ENCODE results near the gene TAS2R16. TPM values are rescaled to one million over a fixed set of nuclear protein-coding genes. Genes with fewer than 3 reads are reported as not detected.

The TAS2R16 gene
- polyA plus RNA-seq, 1 donor from 2014 or later = not detected

GRCh38 chr7:123030631-123031030 is 35.1 kb upstream of the TAS2R16 start:
- H3F3A ChIP-seq (ENCODE audit: insufficient read depth, low read length, poor library complexity, severe bottlenecking) = no peaks in the 10 kb centered on the region
- no peak overlapping the region for H2AFZ ChIP-seq (ENCODE audit: low read depth, low read length)
- no peaks in the 10 kb centered on the region for H3K27me3 ChIP-seq (ENCODE audit: insufficient read depth, low read depth, low read length)
- TF ChIP-seq EP300 (conservative IDR thresholded peaks at IDR 0.05; ENCODE audit: poor library complexity, severe bottlenecking) (no peak), REST (IDR thresholded peaks at IDR 0.05; ENCODE audit: borderline replicate concordance) (no peak), MXI1 (conservative IDR thresholded peaks at IDR 0.05; ENCODE audit: poor library complexity, severe bottlenecking) (no peak), SMC3 (conservative IDR thresholded peaks at IDR 0.05; ENCODE audit: poor library complexity) (no peak), TAF1 (IDR thresholded peaks at IDR 0.05; ENCODE audit: low read depth) (no peak)
- H3K36me3 ChIP-seq (ENCODE audit: insufficient read depth, low read length) = no peaks in the 10 kb centered on the region
- no peak overlapping the region for H3K9ac ChIP-seq (ENCODE audit: low read length)
- H3K9me3 ChIP-seq (ENCODE audit: low read length) = no peaks in the 10 kb centered on the region
- no peak overlapping the region for H3K4me3 ChIP-seq (ENCODE audit: low read length)
- H3K79me2 ChIP-seq (replicated peaks; ENCODE audit: insufficient read depth, low read length) = no peaks in the 10 kb centered on the region
- H3K9me2 ChIP-seq (ENCODE audit: insufficient read depth, low read length) = no peaks in the 10 kb centered on the region
- no peak overlapping the region for H3K27ac ChIP-seq (ENCODE audit: low read length)
- H4K20me1 ChIP-seq (ENCODE audit: insufficient read depth) = no peaks in the 10 kb centered on the region
- H3K4me2 ChIP-seq (ENCODE audit: low read length) = no peak overlapping the region

- Histone ChIP-seq H3K9me2 (ENCODE audit: insufficient read depth, low read length) (no peaks in the 10 kb centered on the region), H3K9ac (ENCODE audit: low read length) (no peak overlapping the region), H3K4me2 (ENCODE audit: low read length) (no peak overlapping the region), H3K36me3 (ENCODE audit: insufficient read depth, low read length) (no peaks in the 10 kb centered on the region), H4K20me1 (ENCODE audit: insufficient read depth) (no peaks in the 10 kb centered on the region), H2AFZ (ENCODE audit: low read depth, low read length) (no peak overlapping the region), H3K27me3 (ENCODE audit: insufficient read depth, low read depth, low read length) (no peaks in the 10 kb centered on the region), H3K4me3 (ENCODE audit: low read length) (no peak overlapping the region), H3F3A (ENCODE audit: insufficient read depth, low read length, poor library complexity, severe bottlenecking) (no peaks in the 10 kb centered on the region), H3K79me2 (replicated peaks; ENCODE audit: insufficient read depth, low read length) (no peaks in the 10 kb centered on the region), H3K27ac (ENCODE audit: low read length) (peak overlapping the region; percentile 1), H3K9me3 (ENCODE audit: low read length) (no peaks in the 10 kb centered on the region)
- TF ChIP-seq CTCF (IDR thresholded peaks at IDR 0.05; ENCODE audit: poor library complexity, severe bottlenecking) (no peak), SMC3 (conservative IDR thresholded peaks at IDR 0.05; ENCODE audit: poor library complexity) (no peak), EP300 (conservative IDR thresholded peaks at IDR 0.05; ENCODE audit: poor library complexity, severe bottlenecking) (no peak), MXI1 (conservative IDR thresholded peaks at IDR 0.05; ENCODE audit: poor library complexity, severe bottlenecking) (no peak), TAF1 (IDR thresholded peaks at IDR 0.05; ENCODE audit: low read depth) (no peak), RAD21 (conservative IDR thresholded peaks at IDR 0.05) (no peak), EZH2 (IDR thresholded peaks at IDR 0.05; ENCODE audit: borderline replicate concordance, insufficient read depth, low read length, poor library complexity, severe bottlenecking) (no peak), REST (IDR thresholded peaks at IDR 0.05; ENCODE audit: borderline replicate concordance) (no peak), POLR2AphosphoS5 (IDR thresholded peaks at IDR 0.05) (no peak)
Measured at GRCh38 chr7:123028339-123028738, 32.8 kb upstream of the TAS2R16 start.

Measured in neural cell (in vitro differentiated cells).